ENCODE results near the gene SLC18A2.

Gene SLC18A2

DNA sequence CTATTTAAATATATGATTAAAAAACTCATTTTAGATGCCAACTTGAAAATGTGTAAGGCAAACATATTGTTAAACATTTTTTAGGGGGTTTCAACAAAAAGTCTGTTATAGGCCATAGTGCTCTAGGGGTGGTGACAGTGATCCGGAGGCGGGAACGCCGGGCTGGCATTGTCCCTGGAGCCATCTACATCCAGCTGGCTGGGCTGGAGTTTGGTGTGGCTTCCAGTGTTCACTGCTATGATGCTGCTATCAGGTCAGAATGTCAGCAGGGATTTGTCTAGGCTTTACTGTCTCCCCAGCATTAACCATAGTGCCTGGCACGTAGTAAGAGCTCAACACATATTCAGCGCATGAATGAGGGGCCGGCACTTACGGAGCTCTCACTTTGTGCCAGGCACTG, 1.9 kb upstream of the SLC18A2 start:
- DNase-seq, result no peak

DNA sequence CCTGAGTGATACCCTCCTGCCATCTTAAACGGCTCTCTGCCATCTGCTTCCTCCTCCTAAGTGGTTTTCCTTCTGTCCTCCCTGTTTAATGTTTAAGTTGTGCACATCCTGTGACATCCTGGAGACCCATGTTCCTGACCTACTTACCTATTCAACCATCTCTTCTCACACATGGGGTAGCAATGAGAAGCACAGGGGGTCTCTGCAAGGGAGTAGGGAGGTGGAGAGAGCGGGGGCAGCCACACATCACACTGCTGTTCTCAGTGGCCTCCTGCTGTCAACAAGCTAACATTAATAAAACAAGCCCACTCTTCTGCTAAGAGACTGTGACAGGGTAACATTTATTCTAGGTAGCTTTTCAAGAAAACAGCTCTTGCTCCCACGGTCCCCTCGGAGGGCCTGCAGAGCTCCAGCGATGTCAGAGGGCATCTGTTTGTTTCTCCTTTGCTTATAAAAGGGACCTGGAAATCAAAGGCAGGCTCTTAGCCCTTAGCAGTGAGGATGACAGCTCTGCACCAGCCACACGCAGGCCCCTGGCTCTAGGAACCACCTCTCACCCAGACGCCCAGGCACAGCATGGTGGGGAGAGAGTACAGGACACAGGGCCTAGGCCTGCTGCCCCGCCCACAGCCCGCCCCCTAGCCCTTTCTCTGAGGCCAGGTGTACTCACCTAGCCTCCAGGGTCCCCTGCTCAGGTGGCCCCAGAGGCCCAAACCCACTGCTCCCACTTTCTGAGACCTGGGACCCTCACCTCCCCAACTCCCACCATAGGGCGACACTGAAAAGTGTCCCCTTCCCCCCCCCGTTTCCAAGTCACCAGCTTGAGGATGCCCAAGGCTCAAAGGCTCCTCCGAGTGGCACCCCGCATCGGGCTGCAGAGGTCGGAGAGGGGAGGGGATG, 943 bp upstream of the SLC18A2 start:
- no peak for DNase-seq

GRCh38 chr10:117241541-117242462, 888 bp downstream of the SLC18A2 start:
- no peak for DNase-seq

DNA sequence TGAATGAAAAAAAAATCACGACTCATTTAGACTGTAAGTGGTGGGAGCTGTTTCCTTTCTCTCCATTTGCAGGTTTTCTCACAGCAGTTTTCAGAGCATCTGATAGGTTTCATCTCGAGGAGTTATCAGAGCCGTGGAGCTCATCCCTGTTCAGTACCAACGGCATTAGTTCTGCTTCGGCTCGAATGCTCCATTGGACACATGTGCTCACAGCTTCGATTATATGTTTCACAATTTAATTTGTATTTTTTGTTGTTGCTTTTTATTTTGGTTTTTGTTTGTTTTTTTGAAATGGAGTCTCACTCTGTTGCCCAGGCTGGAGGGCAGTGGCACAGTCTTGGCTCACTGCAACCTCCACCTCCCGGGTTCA, 1.5 kb downstream of the SLC18A2 start:
- DNase-seq, result no peak

DNA sequence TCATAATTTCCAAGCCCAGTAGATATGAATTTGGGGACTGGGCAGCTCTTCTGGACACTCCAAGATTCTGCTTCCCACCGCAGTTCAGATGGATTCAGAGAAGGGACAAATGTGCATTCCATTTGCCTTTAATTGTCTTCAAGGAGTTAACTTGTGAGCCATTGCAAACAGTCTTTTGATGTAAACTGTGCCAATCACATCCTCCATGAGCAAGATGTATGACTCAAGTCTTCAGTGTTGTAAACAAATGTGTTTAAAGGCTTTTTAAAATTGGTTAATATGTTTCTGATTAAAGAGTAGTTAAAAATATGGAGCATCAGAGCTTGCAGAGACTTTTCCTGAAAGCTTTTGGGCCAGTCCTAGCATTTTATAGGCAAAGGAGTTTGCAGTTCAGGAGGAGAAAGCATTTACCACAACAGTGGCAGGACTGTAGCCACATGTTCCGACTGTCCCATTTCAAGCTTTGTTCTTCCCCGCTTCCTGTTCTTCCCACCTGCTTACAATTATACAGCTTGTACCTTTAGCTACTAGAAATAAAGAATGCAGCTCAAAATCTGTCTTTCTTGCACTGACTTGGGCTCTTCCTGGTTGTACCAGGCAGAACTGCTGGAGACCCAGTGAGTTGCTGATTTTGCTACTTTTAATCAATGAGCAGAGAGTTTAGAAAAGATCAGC, 6.2 kb downstream of the SLC18A2 start:
- DNase-seq, result no peak

GRCh38 chr10:117248750-117249465, 8.0 kb downstream of the SLC18A2 start:
- no peak for DNase-seq

- DNase-seq, result no peak
These were observed 8.7 kb downstream of the SLC18A2 start for GRCh38 chr10:117249493-117250093.

DNA sequence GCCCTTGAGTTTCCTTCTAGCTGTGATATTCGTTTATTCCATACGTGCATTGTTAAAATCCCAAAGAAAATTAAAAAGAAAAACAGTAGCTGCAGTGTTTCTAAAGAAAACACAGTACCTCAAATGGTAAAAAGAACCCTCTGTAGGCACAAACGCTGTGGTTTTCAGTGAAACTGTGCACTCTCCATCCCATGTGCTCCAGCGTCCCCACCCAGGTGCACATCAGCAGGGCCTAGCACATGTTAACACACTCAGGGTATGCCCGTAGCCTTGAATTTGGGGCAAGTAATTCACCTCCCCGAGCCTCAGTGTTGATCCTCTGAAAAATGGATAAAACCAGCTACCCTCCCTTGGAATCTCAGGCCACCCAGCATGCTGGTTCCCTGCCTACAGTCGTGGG, 9.5 kb downstream of the SLC18A2 start:
- no peak for DNase-seq

GRCh38 chr10:117253908-117254307, 13.0 kb downstream of the SLC18A2 start:
- no peak for DNase-seq

DNA sequence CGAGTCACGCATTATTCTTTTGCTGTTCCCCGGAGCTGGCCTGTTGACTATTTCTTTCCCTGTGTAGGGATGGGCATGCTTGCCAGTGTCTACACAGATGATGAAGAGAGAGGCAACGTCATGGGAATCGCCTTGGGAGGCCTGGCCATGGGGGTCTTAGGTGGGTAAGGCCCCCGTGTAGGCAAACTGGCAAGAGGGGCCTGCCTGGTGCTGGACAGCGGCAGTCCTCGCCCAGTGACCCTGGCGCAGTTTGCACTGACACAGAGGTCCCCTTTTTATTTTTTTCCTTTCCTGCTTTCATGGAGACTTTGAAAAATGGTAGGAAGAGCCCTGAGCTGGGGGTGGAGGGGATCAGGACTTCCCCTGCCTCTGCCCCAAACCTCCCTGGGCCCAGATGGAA, 13.4 kb downstream of the SLC18A2 start:
- no peak for DNase-seq

GRCh38 chr10:117254774-117255735, 14.1 kb downstream of the SLC18A2 start:
- no peak for DNase-seq

GRCh38 chr10:117255835-117256460, 15.0 kb downstream of the SLC18A2 start:
- no peak for DNase-seq

DNA sequence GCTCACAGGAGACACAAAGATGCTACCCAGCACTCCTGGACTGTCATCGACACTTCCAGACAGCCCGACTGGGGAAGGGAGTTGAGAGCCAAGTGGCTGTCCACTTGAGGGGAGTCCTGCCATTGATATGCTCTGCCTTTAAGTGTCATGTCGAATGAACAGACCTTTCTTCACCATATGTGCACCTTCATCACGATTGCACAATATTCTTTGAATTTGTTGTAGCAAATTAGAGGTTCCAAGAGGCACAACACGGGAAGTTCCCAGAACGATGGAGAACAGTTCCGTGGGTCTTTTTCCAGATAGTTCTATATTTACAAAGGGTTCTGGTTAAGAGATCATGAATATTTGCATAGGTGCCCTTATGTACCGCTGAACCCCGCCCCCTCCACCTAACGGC, 16.0 kb downstream of the SLC18A2 start:
- no peak for DNase-seq

GRCh38 chr10:117257721-117258120, 16.8 kb downstream of the SLC18A2 start:
- no peak for DNase-seq

DNA sequence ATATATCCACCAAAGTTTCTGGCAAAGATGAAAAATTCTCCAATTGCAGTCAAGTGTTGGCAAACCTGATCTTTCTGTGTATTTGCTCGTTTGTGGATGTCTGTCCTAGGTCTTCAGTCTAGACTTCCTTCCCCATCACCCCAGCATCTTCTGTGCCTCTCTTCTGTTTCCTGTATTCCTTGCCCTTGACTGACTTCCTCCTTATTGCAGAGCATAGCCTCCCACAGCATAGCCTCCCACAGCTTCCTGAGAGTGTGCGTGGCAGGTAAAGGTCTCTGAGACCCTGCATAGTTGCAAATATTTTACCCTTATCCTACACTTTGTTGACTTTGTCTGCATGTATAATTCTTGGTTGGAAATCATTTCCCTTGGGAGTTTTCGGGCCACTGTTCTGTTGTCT, 18.4 kb downstream of the SLC18A2 start:
- DNase-seq, result no peak

- no peak for DNase-seq
These were observed 19.2 kb downstream of the SLC18A2 start for GRCh38 chr10:117260084-117260483.

DNA sequence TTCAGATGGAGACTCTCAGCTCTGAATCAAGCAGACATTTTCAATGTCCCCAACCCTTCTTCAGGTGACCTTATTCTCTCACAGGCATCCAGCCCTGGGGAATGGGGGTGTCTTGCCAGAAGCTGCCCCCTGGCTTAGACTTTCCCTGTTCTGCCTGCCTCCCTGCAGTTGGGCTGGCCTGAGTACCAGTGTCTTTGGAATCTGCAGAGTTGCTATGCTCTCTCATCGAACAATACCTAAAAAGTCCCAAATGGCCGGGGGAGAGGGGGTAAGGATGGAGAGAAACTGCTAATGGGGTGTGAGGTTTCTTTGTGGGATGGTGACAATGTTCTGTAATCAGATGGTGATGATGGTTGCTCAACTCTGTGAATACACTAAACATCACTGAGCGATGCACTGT, 20.6 kb downstream of the SLC18A2 start:
- DNase-seq, result no peak

GRCh38 chr10:117262291-117262902, 21.5 kb downstream of the SLC18A2 start:
- no peak for DNase-seq

DNA sequence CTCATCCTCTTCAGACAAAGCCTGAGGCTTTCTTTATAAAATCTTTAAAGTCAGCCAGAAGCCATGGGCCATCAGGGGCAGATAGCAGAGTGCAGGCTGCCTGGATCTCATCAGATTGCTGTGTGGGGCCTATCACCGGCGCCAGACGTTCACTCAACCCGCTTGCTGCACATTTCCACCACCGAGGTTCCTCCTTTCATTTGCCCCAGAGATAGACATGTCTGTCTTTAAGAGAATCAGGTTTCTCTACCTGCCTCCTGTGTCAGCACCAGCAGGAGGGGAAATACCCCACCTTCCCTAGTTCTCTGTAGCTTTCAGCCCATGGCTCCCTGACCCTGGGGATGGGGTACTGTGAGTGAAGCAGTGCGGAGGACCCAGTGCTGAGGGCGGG, 22.0 kb downstream of the SLC18A2 start:
- no peak for DNase-seq

GRCh38 chr10:117264782-117265181, 23.9 kb downstream of the SLC18A2 start:
- no peak for DNase-seq

All from activated CD4-positive, alpha-beta T cell treated with anti-CD3 and anti-CD28 coated beads, Interleukin-10, Interleukin-2, amounts not matched to agents 100 ng/mL and 50 ng/mL, durations not matched to agents 16 hours and 8 hours (primary cell).